HG03139 (cell line): ENCODE results near the gene MVB12B.

Source experiments
- ATAC-seq: cut with Tn5 transposase; IDR thresholded peaks from one replicate; pipeline ENCODE4 v1.9.1; 2021; ENCODE audit not compliant: unreplicated experiment

MVB12B gene

DNA sequence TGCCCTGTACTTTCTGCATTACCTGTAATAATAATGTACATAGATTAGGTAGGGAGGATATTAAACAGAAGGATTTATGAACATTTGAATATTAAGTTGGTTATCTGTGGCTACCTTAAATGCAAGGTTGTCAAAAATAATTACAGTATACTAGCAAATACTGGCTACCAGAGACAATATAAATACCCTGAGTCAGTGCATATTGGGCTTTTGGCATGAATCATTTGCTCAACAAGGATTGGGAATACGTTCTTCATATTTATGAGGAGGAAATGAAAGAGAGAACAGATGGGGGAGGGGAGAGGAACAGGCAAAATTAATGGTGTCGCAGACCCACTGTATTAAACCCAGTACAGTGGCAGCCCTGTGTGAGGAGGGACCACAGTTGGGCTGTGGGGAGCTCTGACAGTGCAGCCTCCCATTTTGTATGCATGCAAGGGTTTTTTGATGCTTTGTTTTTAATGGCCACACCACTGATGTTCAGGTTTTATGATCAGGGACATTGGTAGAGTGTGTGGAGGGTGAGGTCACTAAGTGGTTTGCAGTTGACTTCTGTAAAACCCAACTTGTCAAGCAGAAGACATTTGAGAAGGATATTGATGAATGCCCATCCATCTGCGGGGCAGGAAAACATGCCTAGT lies 56.9 kb downstream of the MVB12B start:
- ATAC-seq = no peak

DNA sequence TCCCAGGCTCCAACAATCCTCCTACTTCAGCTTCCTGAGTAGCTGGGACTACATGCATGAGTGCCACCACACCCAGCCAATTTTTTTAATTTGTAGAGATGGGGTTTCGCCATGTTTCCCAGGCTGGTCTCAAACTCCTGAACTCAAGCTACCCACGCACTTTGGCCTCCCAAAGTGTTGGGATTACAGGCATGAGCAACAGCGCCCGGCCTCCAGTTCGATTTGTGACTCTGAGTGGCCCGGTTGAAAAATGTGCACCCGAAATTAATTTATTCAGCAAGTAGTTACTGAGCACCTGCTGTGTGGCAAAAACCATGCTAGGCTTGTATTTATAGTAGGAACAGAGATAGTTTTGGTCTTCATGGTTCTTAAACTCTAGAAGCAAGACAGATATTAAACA lies 58.3 kb downstream of the MVB12B start:
- no peak for ATAC-seq

DNA sequence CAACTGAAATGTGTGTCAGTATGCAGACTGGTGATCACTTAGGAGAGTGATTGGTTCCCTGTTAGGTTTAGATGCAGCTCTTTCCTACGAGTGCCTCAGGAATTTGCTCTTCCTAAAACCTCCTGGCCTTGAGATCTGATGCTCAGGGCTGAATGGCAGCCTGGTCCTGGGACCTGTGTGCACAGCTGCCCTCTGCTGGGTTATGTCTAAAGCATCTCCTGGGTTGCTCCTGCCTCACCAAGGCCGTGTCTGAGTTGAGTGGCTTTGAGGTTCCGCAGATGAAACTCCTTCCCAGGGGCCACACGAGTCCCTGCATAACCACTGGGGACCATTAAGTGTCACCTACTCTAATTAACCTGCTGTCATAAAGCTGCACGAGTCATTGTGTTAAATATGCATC lies 59.5 kb downstream of the MVB12B start:
- no peak for ATAC-seq

DNA sequence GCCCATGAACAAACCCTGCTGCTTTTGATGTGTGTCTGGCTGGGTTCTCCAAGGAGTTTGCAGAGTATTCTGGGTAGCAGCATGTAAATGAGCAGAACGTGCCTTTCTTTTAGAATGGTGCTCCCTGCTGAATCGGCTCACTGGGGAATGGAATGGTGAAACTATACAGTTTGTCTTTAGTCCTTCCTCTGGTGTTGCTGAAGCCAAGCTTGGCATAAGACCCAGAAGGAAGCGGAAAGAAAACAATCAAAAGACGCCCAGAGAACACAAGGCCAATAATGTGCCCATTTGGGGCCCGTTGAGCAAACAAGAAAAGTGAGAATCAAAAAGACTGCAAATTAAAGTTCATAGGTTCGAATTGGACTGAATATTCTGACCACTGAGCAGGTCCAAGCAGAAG lies 60.1 kb downstream of the MVB12B start:
- ATAC-seq = no peak

DNA sequence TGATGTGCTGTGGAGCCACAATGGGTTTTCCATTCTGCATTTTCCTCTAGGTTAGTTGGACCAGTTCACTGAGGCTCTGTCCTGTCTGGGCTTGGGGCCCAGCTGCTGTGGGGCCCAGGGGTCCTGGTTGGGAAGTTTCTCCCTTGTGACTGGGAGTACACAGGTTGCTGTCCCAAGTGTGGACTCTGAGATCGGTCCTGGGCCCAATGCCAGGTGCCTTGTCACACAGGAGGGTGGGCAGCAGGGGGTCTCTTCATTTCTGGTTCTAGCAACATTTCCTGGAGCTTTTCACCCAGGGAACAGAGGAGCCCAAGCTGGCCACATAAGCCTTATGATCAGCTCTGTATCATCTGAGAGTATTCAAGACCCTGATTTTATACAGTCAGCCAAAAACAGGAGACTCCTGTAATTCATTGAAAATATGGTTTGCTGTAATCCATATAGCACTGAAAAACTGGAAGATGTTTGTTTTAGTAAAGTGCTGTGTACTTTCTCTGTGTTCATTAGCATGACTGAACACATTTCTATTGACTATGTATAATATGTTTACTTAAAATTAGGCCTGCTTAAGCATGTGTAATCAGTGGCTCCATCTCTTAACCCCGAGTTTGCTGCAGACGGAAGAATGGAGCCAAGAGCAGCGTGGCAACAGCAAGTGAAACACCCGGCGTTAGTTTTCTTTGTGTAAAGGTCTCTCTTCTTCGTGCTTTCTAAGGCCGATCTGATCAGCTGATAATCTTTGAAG lies 62.5 kb downstream of the MVB12B start:
- ATAC-seq = no peak

DNA sequence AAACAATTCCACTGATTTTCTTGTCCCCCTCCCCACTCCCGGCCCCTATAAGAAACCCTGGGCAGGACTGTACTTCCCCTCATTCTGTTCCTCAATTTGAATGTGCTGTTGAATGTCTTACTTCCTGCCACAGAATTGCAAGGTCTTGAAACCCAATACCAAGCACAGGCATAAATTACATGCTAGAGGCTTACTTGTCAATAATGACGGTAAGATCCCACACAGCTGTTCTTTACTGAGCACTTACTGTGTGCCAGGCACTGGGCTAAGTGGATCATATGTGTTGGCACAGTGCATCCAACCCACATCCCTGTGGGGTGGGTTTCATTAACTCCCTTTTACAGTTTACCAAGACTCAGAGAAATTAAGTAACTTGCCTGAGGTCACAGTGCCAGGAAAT lies 63.4 kb downstream of the MVB12B start:
- ATAC-seq = no peak

DNA sequence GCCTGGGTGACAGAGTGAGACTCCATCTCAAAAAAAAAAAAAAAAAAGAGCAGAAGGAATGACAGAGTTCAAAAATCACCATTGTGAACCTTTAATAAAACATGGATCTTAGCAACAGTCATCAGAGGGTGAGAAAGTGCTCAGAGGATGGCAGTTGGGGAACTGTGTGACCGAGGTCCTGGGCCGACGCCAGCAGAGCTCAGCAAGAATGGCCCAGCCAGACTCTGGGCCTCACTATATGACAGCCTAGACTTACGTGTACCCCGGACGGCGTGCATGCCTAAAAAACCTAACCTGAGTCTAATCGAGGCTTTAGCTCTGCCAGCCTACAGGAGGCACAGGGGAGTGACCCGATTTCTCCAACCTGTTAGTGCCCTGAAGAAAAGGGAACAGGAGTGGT lies 64.3 kb downstream of the MVB12B start:
- no peak for ATAC-seq

DNA sequence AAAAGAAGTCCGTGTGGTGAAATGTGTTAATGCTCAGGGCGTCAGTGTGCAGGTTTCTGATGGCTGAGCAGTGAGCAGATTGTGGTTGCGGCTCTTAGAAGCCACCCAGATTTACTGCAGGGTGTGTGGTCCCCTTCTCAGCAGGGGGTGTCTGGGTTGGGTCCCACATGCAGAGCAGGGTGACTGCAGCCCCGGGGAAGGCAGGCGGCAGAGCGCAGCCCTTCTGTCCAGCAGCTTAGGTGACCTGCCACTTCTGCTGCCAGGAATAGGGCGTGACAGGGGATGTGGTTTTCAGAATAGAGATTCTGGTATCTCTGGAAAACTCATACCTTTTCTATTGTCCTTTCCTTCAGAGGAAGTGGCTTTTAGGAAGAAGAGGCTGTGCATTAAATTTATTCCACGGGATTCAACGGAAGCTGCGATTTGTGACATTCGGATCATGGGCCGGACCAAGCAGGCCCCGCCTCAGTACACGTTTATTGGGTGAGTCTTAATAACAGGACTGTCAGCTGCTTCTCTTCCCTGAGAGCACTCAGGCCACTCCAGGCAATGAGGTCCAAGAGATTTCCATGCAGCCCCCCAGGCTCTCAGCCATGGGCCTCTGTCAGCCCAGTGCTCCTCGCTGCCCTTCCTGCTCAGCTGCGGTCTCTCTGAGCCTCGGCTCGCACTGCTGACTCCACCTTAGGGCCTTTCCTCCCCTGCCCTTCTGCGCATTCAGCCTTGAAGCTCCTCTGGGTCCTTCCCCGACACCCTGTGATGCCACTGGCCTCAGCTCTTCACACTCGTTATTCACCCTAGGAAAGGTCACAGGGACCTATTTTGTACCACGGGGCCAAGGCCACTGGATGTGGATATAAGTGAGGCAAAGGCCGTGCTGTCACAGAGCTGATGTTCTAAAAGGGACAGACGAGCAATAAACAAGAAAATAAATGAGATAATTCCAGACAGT lies 65.4 kb downstream of the MVB12B start:
- ATAC-seq = no peak

DNA sequence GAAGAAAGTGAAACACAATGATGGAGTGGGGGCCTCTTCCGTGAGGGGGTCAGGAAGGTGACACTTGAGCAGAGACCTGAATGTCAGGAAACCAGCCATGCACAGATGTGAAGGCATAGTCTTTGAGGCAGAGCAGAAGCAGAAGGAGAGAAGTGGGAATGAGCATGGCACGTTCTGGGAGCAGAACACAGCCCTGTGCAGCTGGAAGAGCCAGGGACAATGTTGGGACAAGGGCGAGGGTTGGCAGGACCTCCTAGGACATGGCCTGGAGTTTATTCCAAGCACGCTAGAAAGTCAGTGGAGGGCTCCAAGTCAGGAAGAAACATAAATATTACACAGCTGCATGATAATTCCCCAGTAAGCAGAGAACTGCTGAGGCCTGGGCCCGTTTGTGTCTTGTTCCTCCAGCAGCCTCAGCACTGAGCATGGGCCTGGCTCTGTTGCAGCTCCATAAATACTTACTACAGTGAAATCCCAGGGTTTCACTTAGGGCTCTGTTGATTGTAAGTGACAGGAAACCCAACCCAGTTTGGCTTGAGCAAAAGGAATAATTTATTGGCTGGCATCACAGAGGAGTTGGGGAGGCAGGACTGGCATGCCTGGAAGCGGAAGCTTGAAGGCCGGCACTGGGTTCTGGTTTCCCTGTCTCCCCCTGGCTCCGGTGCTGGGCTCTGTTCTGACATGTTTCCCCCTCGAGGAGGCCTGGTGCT lies 66.2 kb downstream of the MVB12B start:
- no peak for ATAC-seq

DNA sequence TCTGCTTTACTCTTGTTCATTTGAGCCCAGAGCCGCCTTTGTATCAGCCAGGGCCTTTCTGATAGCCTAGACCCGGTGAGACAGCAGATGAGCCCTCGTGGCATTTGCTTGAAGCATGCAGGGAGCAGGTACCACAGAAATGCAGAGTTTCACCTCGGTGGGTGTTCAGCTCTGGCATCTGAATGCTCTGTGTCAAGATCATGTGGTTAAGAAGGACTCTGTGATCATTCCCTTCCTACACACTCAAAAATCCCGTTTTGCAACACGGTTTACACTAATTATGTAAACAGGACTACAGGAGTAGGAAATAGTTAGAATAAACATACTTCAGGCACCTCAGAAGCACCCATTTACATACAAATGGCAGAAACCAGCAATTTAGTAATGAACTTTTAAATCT lies 67.2 kb downstream of the MVB12B start:
- no peak for ATAC-seq

DNA sequence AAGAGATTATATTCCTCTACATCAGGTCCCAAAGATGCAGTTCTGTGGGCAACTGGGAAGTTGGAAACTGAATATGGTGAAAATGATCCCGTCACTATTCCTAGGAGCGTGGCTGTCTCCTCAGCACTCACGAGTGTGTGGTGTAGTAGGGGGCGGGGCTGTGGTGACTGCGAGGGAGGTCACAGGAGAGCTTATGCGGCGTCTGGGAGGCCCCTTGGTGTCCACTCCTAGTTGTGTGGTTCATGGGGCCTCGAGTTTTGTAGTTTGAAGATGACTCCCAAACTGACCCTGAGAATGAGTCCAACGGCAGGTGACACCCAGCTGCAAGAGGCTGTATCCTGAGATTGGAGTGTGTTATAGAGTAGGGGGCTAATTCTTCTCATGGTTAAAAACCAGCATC lies 68.2 kb downstream of the MVB12B start:
- ATAC-seq = no peak

DNA sequence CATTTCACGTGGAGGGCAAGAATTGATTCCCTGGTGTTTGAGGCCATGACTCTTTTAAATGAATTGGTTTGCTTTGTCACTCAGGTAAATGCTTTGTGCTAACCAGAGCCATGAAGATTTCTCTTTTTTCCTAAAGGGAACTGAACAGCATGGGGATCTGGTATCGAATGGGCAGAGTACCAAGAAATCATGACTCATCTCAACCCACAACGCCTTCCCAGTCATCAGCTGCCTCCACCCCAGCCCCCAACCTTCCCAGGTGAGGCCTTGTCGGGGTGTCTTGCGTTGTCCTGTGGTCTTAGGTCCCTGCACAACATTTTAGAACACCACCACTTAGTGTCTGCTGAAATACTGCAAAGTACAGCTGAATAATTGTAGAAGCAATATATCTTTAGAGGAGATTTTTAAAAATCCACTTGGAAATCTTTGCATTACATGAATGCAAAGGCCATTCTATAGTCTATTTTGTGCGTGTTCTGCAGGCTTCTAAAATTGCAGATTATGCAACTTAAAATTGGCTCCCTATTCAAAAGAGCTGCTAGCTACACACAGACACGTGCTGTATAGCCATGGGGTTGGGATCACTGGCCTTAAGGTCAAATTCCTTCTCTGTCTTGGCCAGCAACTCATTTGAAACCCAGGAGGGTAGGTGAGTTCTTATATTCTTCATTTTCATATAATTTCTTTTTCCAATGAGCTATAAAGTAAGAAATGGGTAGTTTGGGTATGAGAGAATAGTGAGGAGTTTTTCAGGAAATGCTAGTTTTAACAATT lies 69.0 kb downstream of the MVB12B start:
- no peak for ATAC-seq

DNA sequence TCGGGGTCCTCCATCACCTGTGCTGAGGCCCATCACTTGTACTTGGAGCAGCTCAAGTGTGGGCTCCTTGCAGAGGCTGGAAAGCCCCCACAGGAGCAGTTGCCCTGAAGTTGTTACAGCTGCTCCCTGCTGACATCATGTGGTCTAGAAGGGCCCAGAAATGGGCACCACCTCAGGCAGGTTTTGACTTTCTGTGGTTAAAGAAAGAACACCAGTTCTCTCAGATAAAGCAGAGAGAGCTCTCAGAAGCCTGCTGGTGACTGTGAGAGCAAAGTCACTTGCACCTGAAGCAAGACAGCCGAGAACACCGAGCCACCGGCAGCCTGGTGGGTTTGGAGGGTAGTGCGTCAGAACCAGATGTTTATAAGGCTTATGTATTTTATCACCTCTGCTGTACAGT lies 70.4 kb downstream of the MVB12B start:
- ATAC-seq = peak; percentile 64

DNA sequence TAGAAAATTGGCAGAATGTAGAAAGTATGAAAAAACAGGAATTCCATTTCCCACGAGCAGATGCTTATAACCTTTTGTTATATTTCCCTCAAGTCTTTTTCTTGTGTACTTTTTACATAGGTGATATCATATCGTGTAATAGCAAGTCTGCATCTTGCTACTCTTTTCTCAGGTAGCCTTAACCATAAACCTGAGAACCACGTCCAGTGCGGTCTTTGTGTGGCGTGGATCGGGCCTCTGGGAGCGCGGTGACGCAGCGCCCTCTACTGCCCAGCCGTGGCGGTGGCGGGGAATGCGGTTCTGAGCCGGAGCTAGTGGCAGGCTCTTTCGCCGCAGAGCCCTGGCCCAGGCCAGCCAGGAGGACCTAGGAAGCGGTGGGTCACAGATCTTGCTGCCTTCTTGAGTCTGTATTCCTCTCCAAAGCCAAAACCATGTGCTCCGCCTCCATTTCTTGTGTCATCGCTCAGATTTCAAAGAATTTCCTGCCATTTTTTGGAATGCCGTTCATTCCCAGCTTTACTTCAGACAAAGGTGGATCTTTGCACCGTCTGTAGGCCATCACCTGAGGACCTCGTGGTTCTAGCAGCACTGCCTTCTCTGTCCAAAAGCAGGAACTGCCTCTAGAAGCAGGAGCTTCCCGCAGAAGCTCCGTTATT lies 71.9 kb downstream of the MVB12B start:
- ATAC-seq = no peak

DNA sequence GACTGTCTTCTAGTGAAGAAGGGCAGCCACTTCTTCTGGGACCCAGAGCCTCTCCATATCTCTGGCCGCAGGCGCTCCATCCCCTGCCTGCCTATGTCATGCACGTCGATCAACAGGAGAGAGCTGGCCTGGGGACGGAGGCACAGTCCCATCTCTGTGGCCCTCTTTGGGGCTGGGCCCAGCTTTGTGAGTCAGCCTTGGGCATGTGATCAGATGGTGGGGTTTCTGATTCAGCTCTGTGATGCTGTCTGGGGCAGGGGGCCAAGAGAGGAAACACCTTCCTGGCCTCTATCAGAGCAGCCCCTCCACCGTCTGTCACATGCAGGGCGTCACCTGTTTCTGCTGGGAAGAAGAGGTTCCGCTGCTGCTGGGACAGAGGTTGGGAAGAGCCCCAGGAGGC lies 72.6 kb downstream of the MVB12B start:
- ATAC-seq = no peak

DNA sequence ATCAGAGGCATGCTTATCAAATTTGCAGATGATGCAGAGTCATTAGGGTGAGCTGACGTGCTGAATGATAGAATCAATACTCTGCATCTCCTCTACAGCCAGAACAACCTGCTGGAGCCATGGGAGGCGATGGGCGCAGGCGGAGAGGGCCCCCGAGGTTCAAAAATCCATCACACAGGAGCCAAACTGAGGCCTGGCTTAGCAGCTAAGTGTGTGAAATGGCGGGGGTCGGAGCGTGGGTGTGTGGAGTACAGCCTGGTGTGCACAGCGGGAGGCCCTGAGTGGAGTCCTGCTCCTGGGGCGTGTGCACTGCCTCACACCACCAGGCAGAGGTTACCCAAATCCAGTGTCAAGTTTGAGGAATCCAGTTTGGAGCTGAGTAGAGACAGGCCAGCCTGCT lies 73.2 kb downstream of the MVB12B start:
- ATAC-seq = no peak

DNA sequence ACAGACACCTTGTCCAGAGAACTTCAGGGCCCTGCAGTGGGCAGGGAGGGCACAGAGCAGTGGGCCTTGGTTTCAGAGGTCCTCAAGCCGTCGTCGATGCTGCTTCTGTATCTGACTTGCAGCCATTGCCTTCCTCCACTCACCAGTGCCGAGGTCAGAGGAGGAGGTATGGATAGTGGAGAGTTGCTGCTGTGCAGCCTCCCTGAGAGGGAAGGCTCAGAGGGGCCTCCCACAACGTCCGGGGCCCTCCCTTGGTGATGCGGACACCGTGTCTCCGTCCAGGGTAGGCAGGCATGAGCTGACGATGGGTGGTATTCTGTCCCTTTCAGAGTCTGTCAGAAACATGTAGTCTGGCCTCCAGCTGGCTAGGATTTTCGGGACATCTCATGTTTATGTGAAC lies 73.9 kb downstream of the MVB12B start:
- ATAC-seq = no peak

DNA sequence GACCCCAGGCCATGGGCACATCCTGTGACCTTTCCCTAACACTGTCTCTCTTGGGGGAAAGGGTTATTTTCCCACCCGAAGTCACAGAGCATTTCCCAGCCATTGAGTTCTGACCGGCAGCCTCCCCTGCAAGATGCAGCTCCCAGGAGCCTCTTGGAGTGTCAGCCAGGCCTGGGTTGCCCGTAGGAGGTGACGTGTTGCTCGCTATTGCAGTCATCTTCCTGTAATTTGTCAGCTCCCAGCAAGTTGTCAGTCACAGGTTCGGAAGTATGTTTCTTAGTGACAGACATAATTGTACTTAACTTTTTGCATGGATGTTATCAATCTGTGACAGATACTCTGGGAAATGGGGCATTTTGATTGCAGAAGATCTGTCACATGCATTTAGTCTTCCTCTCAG lies 74.5 kb downstream of the MVB12B start:
- ATAC-seq = no peak

DNA sequence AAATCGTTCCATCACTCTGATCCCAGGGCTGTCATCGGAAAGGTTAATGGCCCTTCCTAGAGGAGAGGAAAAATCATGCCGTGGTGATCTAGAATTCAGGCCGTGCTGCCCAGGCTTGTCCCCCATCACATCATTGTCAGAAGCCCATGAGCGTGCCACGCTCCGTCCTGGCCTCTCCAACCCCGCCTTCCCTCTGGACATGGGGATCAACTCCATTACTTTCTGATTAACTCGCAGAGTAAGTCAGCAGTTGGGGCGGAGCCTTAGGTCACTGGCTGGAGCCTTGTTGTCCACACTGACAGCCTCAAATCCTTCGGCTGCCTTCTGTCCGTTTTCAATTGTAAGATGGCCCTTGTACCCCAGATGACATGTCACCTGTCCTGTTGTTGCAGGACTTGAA lies 75.0 kb downstream of the MVB12B start:
- no peak for ATAC-seq

DNA sequence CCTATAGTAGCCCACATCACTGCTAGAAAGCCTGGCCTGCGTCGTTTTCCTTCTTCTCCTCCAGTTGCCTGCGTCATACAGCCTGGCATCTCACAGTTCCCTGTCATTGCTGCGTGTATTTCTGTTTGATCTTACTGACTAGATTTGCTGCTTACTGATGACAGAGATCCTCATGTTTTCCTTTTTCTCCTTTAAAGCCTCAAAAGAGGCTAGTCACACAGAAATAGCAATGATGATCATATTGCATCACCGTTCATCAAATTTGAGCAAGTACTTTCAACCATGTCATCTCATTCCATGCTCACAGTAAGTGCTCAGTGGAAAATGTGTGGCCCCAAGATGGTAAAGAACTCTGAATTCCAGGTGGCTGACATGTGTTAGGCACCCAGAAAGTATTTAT lies 76.8 kb downstream of the MVB12B start:
- ATAC-seq = no peak
